ENCODE data around the gene AZGP1.

DNA sequence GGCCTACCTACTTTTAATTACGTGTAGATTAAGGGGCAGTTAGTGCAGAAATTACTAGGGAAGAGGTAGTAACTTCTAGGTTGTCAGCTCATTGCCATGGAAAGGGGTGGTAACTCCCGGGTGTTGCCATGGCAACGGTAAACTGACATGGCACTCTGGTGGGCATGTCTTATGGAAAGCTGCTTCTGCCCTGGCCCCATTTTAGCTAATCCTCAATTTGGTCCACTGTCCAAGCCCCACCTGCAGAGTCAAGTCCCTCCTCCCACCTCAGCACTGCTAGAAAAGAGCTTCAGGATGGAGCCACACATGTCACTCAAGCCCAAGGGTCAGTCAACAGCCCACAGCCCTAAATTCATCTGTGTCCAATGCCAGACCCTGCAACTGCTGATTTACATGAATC is 32.1 kb upstream of the AZGP1 start:
- TF ChIP-seq, protein P1, sequence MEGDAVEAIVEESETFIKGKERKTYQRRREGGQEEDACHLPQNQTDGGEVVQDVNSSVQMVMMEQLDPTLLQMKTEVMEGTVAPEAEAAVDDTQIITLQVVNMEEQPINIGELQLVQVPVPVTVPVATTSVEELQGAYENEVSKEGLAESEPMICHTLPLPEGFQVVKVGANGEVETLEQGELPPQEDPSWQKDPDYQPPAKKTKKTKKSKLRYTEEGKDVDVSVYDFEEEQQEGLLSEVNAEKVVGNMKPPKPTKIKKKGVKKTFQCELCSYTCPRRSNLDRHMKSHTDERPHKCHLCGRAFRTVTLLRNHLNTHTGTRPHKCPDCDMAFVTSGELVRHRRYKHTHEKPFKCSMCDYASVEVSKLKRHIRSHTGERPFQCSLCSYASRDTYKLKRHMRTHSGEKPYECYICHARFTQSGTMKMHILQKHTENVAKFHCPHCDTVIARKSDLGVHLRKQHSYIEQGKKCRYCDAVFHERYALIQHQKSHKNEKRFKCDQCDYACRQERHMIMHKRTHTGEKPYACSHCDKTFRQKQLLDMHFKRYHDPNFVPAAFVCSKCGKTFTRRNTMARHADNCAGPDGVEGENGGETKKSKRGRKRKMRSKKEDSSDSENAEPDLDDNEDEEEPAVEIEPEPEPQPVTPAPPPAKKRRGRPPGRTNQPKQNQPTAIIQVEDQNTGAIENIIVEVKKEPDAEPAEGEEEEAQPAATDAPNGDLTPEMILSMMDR (optimal IDR thresholded peaks at IDR 0.05 in 1 of 3, IDR thresholded peaks at IDR 0.05 in 1 of 3, conservative IDR thresholded peaks at IDR 0.05 in 1 of 3; ENCODE audit: extremely low read depth in 1 of 3, insufficient read depth in 2 of 3, low read length in 3 of 3) = no peak
- no peak for TF ChIP-seq EZH2 (IDR thresholded peaks at IDR 0.05; ENCODE audit: low read length)
